ENCODE results near the gene C1orf167.

The C1orf167 gene

DNA sequence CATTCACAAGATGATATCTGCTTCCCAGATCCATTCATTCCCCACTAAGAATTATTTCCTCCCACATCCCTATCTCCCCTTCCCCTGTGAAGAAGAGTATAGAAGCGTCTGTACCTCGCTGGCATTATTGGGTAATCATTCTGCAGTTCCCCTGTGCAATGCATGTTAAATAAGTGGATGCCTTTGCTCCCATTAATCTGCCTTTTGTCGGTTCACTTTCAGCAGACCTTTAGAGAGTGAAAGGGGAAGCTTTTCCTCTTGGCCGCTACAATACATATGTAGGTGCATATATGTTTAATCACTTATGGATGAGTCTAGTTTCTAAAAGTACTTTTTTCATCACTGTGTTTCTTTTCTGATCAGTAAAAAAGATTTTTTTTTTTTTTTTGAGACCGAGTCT, 51.0 kb downstream of the C1orf167 start:
- TF ChIP-seq YY1 (IDR thresholded peaks at IDR 0.05; ENCODE audit: low read depth) (no peak), EP300 (IDR thresholded peaks at IDR 0.05; ENCODE audit: borderline replicate concordance) (no peak), TEAD4 (IDR thresholded peaks at IDR 0.05) (no peak), CEBPB (IDR thresholded peaks at IDR 0.05) (no peak), EGR1 (IDR thresholded peaks at IDR 0.05) (no peak), TAF1 (IDR thresholded peaks at IDR 0.05; ENCODE audit: low read depth) (no peak), CREB1 (IDR thresholded peaks at IDR 0.05; ENCODE audit: low read depth) (no peak), FOXM1 (IDR thresholded peaks at IDR 0.05; ENCODE audit: borderline replicate concordance, low read depth) (no peak)
- TF ChIP-seq, protein P1, sequence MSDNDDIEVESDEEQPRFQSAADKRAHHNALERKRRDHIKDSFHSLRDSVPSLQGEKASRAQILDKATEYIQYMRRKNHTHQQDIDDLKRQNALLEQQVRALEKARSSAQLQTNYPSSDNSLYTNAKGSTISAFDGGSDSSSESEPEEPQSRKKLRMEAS (IDR thresholded peaks at IDR 0.05): no peak
- TF ChIP-seq, protein P2, sequence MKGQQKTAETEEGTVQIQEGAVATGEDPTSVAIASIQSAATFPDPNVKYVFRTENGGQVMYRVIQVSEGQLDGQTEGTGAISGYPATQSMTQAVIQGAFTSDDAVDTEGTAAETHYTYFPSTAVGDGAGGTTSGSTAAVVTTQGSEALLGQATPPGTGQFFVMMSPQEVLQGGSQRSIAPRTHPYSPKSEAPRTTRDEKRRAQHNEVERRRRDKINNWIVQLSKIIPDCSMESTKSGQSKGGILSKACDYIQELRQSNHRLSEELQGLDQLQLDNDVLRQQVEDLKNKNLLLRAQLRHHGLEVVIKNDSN (IDR thresholded peaks at IDR 0.05): no peak

GRCh38 chr1:11817192-11817591, 55.2 kb downstream of the C1orf167 start:
- TF ChIP-seq, protein P2 (IDR thresholded peaks at IDR 0.05): no peak
- TF ChIP-seq FOXM1 (IDR thresholded peaks at IDR 0.05; ENCODE audit: borderline replicate concordance, low read depth): no peak
- TF ChIP-seq YY1 (IDR thresholded peaks at IDR 0.05; ENCODE audit: low read depth): no peak
- TF ChIP-seq, protein P3, sequence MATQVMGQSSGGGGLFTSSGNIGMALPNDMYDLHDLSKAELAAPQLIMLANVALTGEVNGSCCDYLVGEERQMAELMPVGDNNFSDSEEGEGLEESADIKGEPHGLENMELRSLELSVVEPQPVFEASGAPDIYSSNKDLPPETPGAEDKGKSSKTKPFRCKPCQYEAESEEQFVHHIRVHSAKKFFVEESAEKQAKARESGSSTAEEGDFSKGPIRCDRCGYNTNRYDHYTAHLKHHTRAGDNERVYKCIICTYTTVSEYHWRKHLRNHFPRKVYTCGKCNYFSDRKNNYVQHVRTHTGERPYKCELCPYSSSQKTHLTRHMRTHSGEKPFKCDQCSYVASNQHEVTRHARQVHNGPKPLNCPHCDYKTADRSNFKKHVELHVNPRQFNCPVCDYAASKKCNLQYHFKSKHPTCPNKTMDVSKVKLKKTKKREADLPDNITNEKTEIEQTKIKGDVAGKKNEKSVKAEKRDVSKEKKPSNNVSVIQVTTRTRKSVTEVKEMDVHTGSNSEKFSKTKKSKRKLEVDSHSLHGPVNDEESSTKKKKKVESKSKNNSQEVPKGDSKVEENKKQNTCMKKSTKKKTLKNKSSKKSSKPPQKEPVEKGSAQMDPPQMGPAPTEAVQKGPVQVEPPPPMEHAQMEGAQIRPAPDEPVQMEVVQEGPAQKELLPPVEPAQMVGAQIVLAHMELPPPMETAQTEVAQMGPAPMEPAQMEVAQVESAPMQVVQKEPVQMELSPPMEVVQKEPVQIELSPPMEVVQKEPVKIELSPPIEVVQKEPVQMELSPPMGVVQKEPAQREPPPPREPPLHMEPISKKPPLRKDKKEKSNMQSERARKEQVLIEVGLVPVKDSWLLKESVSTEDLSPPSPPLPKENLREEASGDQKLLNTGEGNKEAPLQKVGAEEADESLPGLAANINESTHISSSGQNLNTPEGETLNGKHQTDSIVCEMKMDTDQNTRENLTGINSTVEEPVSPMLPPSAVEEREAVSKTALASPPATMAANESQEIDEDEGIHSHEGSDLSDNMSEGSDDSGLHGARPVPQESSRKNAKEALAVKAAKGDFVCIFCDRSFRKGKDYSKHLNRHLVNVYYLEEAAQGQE (IDR thresholded peaks at IDR 0.05; ENCODE audit: low read depth): no peak

- TF ChIP-seq, protein P3 (IDR thresholded peaks at IDR 0.05; ENCODE audit: low read depth): no peak
- TF ChIP-seq EP300 (IDR thresholded peaks at IDR 0.05; ENCODE audit: borderline replicate concordance) (no peak), TAF1 (IDR thresholded peaks at IDR 0.05; ENCODE audit: low read depth) (no peak), FOXM1 (IDR thresholded peaks at IDR 0.05; ENCODE audit: borderline replicate concordance, low read depth) (no peak), TEAD4 (IDR thresholded peaks at IDR 0.05) (no peak), CEBPB (IDR thresholded peaks at IDR 0.05) (no peak), EGR1 (IDR thresholded peaks at IDR 0.05) (no peak), ZBTB7A (IDR thresholded peaks at IDR 0.05; ENCODE audit: low read depth) (no peak), RAD21 (IDR thresholded peaks at IDR 0.05; ENCODE audit: low read depth) (no peak), NFIC (IDR thresholded peaks at IDR 0.05) (no peak), YY1 (IDR thresholded peaks at IDR 0.05; ENCODE audit: low read depth) (no peak)
- TF ChIP-seq, protein P2 (IDR thresholded peaks at IDR 0.05): no peak
- TF ChIP-seq, protein P1 (IDR thresholded peaks at IDR 0.05): no peak
Measured at GRCh38 chr1:11822091-11822490, 60.1 kb downstream of the C1orf167 start.

- TF ChIP-seq, protein P2 (IDR thresholded peaks at IDR 0.05): no peak
- TF ChIP-seq YY1 (IDR thresholded peaks at IDR 0.05; ENCODE audit: low read depth) (no peak), EP300 (IDR thresholded peaks at IDR 0.05; ENCODE audit: borderline replicate concordance) (no peak), CEBPB (IDR thresholded peaks at IDR 0.05) (no peak), CREB1 (IDR thresholded peaks at IDR 0.05; ENCODE audit: low read depth) (no peak), RAD21 (IDR thresholded peaks at IDR 0.05; ENCODE audit: low read depth) (no peak), NFIC (IDR thresholded peaks at IDR 0.05) (no peak), ZBTB7A (IDR thresholded peaks at IDR 0.05; ENCODE audit: low read depth) (no peak), TEAD4 (IDR thresholded peaks at IDR 0.05) (no peak), EGR1 (IDR thresholded peaks at IDR 0.05) (no peak), FOXM1 (IDR thresholded peaks at IDR 0.05; ENCODE audit: borderline replicate concordance, low read depth) (no peak), TCF12 (IDR thresholded peaks at IDR 0.05; ENCODE audit: low read depth) (no peak), TAF1 (IDR thresholded peaks at IDR 0.05; ENCODE audit: low read depth) (no peak)
- TF ChIP-seq, protein P1 (IDR thresholded peaks at IDR 0.05): no peak
- TF ChIP-seq, protein P3 (IDR thresholded peaks at IDR 0.05; ENCODE audit: low read depth): no peak
Measured at GRCh38 chr1:11823366-11824137, 61.6 kb downstream of the C1orf167 start.

All from Ishikawa (cell line).